SK-N-SH treated with all-trans-retinoic acid at 6 μM for 48 hours (cell line): Measurements from ENCODE around the gene CD46.

Experiments
- CREB5 ChIP-seq: fragments of 250-450 bp; sonication (Bioruptor Pico); IDR thresholded peaks from 2 replicates; pipeline ENCODE4 v1.5.1; 2020; ENCODE audit warnings: low read depth, mild to moderate bottlenecking, moderate library complexity
- GLIS3 ChIP-seq: fragments of 250-450 bp; sonication (Bioruptor Pico); IDR thresholded peaks from 2 replicates; pipeline ENCODE4 v1.5.0; 2020; ENCODE audit warnings: mild to moderate bottlenecking, moderate library complexity
- OSR1 ChIP-seq: fragments of 250-450 bp; sonication (Bioruptor Pico); IDR thresholded peaks from 2 replicates; pipeline ENCODE4 v1.8.0; 2022; ENCODE audit warnings: moderate library complexity, mild to moderate bottlenecking, inconsistent platforms
- POU6F1 ChIP-seq: fragments of 250-450 bp; sonication (Bioruptor Pico); IDR thresholded peaks from 2 replicates; pipeline ENCODE4 v1.8.0; 2021; ENCODE audit warnings: low read depth, mild to moderate bottlenecking, moderate library complexity, borderline replicate concordance
- RARB ChIP-seq: fragments of 250-450 bp; sonication (Bioruptor Pico); IDR thresholded peaks from 2 replicates; pipeline ENCODE4 v1.8.0; 2021; ENCODE audit warnings: mild to moderate bottlenecking, moderate library complexity
- SNAI2 ChIP-seq: fragments of 250-450 bp; sonication (Bioruptor Pico); IDR thresholded peaks from 2 replicates; pipeline ENCODE4 v1.5.0; 2020; ENCODE audit warnings: mild to moderate bottlenecking, moderate library complexity
- TCF4 ChIP-seq: fragments of 250-450 bp; sonication (Bioruptor Pico); IDR thresholded peaks from 2 replicates; pipeline ENCODE4 v1.8.0; 2021; ENCODE audit warnings: mild to moderate bottlenecking, moderate library complexity, borderline replicate concordance
- TOX ChIP-seq: fragments of 250-450 bp; sonication (Bioruptor Pico); IDR thresholded peaks from 2 replicates; pipeline ENCODE4 v1.8.0; 2021; ENCODE audit warnings: mild to moderate bottlenecking, moderate library complexity, borderline replicate concordance
- ZFP3 ChIP-seq: fragments of 250-450 bp; sonication (Bioruptor Pico); IDR thresholded peaks from 2 replicates; pipeline ENCODE4 v1.5.0; 2020; ENCODE audit warnings: mild to moderate bottlenecking, moderate library complexity
- ZFP30 ChIP-seq: fragments of 450-650 bp; formaldehyde crosslinking; IDR thresholded peaks from 2 replicates; pipeline ENCODE4 v1.5.0; 2022; ENCODE audit warnings: mild to moderate bottlenecking, moderate library complexity
- ZNF8 ChIP-seq: fragments of 450-650 bp; formaldehyde crosslinking; IDR thresholded peaks from 2 replicates; pipeline ENCODE4 v1.5.0; 2020; ENCODE audit warnings: mild to moderate bottlenecking, moderate library complexity
- TF ChIP-seq, protein P1 (sequence below): fragments of 250-450 bp; sonication (Bioruptor Pico); IDR thresholded peaks from 2 replicates; pipeline ENCODE4 v1.8.0; 2020; ENCODE audit warnings: mild to moderate bottlenecking, moderate library complexity, borderline replicate concordance

DNA sequence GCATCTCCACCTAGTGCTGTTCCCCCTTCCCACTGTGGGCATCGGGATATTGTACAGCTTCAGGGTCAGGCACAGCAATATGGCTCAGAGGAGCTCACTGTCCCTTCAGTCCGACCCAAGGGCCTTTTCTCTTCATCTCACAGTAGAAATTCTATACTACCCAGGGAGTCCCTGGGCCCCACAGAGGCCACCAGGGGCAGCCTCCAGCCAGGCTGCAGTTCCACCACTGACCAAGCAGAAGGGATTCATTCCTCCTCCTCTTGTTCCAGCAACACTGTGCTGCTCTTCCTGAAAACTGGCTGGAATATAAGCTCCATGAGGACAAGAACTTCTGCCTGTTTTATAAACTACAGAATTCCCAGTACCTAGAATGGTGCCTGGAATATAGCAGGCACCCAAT, 88.5 kb downstream of the CD46 start:
- TF ChIP-seq ZNF8 (CRISPR knock-in tag): no peak
- TF ChIP-seq ZFP30 (CRISPR knock-in tag): no peak
- no peak for TF ChIP-seq SNAI2 (CRISPR knock-in tag)
- TF ChIP-seq POU6F1 (CRISPR knock-in tag): no peak
- no peak for TF ChIP-seq OSR1
- no peak for TF ChIP-seq RARB
- TF ChIP-seq ZFP3 (CRISPR knock-in tag): no peak
- no peak for TF ChIP-seq CREB5 (CRISPR knock-in tag)
- TF ChIP-seq TOX (CRISPR knock-in tag): no peak
- TF ChIP-seq, protein P1, sequence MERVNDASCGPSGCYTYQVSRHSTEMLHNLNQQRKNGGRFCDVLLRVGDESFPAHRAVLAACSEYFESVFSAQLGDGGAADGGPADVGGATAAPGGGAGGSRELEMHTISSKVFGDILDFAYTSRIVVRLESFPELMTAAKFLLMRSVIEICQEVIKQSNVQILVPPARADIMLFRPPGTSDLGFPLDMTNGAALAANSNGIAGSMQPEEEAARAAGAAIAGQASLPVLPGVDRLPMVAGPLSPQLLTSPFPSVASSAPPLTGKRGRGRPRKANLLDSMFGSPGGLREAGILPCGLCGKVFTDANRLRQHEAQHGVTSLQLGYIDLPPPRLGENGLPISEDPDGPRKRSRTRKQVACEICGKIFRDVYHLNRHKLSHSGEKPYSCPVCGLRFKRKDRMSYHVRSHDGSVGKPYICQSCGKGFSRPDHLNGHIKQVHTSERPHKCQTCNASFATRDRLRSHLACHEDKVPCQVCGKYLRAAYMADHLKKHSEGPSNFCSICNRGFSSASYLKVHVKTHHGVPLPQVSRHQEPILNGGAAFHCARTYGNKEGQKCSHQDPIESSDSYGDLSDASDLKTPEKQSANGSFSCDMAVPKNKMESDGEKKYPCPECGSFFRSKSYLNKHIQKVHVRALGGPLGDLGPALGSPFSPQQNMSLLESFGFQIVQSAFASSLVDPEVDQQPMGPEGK (CRISPR knock-in tag): no peak
- no peak for TF ChIP-seq TCF4 (CRISPR knock-in tag)
- TF ChIP-seq GLIS3: no peak
